ENCODE results near the gene MPZL2. TPM values are rescaled to one million over a fixed set of nuclear protein-coding genes. Genes with fewer than 3 reads are reported as not detected.
A peak's percentile ranks its signal among the peaks of the same experiment; 100 is the strongest.

The MPZL2 gene
- total RNA-seq, 2 donors from 2014 or later: 13.8 to 16.8 TPM

DNA sequence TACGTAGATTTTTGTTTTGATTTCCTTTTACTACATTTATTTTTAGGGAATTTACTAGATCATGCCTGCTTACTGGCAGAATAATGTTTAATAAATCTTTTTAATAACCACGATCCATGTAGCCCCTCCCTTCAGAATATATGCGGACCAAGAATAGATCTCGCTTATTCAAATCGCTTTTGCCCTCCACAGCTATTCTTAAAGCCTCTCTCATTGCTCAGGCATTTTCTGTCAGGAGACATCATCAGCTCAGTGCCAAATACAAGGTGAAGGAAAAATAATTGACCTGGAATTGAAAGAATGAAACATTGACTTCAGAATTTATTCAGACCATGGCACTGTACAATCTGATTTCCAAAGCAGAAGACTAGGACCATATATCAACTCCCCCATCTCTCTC lies 29.3 kb downstream of the MPZL2 start:
- Histone ChIP-seq H3K9me3 (no peaks in the 10 kb centered on the region), H3K4me1 (peaks cover 0 to 6% of the 10 kb centered on the region in 2 donors), H3K36me3 (no peaks in the 10 kb centered on the region), H3K27me3 (no peaks in the 10 kb centered on the region), H3K4me3 (no peak overlapping the region), H3K27ac (peak overlapping the region in 1 of 2 donors; percentile 43)
- DNase-seq (ENCODE audit: low spot score): no peak
- TF ChIP-seq CTCF (IDR thresholded peaks at IDR 0.05): no peak

- Histone ChIP-seq H3K4me1 (no peaks in the 10 kb centered on the region), H3K27ac (no peak overlapping the region), H3K36me3 (no peaks in the 10 kb centered on the region), H3K9me3 (no peaks in the 10 kb centered on the region), H3K4me3 (no peak overlapping the region), H3K27me3 (no peaks in the 10 kb centered on the region)
- no peak for TF ChIP-seq CTCF (IDR thresholded peaks at IDR 0.05)
- DNase-seq (ENCODE audit: low spot score): no peak
Observed at GRCh38 chr11:118233850-118234249, 30.2 kb downstream of the MPZL2 start.

DNA sequence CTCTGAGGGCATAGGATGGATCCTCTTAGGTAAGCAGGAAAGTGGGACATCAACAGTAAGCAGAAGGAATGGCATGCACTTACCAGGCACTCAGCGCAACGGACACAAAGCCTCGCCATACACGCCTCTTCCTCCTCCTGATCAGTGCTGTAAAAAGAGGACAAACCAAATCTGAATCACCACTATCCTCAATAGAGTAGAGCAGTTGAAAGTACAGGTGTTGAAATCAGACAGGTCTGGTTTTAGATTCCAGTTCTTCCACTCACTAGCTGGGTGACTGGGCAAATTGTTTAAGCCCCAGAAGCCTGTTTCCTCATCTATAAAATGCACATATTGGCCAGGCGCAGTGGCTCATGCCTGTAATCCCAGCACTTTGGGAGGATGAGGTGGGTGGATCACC lies 30.7 kb downstream of the MPZL2 start:
- Histone ChIP-seq H3K27me3 (no peaks in the 10 kb centered on the region), H3K36me3 (no peaks in the 10 kb centered on the region), H3K4me1 (no peaks in the 10 kb centered on the region), H3K27ac (no peak overlapping the region), H3K9me3 (no peaks in the 10 kb centered on the region), H3K4me3 (no peak overlapping the region)
- no peak for DNase-seq (ENCODE audit: low spot score)
- TF ChIP-seq CTCF (IDR thresholded peaks at IDR 0.05): no peak

DNA sequence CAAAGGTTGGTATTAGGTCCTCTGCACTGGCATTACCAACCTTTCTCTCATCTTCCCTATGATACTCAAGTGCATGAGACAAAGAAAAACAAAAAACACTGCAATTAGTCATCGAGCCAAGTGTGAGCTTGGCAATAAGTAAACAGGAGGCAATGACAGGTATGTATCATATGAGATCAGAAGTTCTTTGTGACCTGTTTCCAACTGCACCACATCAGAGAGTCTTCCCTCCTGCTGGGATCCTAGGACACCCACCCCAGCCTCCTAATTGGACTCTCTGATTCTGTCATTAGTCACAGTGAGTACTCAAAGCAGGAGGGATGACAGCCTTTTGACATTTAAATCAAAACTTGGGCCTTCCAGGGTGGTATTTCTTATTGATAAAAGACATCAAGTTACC lies 31.4 kb downstream of the MPZL2 start:
- no peak for DNase-seq (ENCODE audit: low spot score)
- Histone ChIP-seq H3K36me3 (no peaks in the 10 kb centered on the region), H3K4me1 (no peaks in the 10 kb centered on the region), H3K27ac (no peak overlapping the region), H3K9me3 (no peaks in the 10 kb centered on the region), H3K4me3 (no peak overlapping the region), H3K27me3 (no peaks in the 10 kb centered on the region)
- TF ChIP-seq CTCF (IDR thresholded peaks at IDR 0.05): no peak

DNA sequence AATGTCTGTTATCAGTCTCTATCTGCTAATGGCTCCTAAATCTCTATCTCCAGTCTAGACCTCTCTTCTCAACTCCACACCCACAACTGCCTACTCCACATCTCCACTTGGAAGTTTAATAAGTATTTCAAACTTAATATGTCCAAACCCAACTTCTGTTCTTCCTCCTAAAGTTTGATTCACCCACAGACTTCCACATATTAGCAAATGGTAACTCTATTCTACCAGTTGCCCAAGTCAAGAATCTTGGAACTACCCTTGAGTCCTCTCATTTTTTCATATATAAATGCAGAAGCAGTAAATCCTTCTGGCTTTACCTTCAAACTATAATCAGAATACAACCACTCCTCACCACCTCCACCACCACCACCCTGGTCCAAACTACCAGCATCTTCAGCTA lies 32.6 kb downstream of the MPZL2 start:
- Histone ChIP-seq H3K4me1 (no peaks in the 10 kb centered on the region), H3K9me3 (no peaks in the 10 kb centered on the region), H3K27ac (no peak overlapping the region), H3K36me3 (no peaks in the 10 kb centered on the region), H3K4me3 (no peak overlapping the region), H3K27me3 (no peaks in the 10 kb centered on the region)
- no peak for DNase-seq (ENCODE audit: low spot score)
- no peak for TF ChIP-seq CTCF (IDR thresholded peaks at IDR 0.05)

DNA sequence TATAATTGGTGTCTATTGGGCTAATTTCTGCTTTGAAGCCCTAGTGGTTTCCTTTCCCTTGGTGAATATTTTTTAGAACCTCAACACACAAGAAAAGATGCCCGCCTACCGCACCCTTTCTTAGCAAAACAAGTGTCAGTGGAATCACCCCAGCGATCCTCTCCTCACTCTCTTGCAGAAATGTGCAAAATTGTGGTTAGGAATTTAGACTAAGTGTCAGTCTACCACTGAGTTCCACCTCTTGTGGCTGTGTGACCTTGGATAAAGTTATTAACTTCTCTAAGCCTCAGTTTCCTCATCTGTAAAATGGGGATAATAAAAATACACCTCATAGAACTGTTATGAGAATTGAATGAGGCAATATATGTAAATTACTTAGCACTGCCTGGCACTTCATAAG lies 34.0 kb downstream of the MPZL2 start:
- Histone ChIP-seq H3K4me1 (no peaks in the 10 kb centered on the region), H3K27me3 (no peaks in the 10 kb centered on the region), H3K27ac (no peak overlapping the region), H3K9me3 (no peaks in the 10 kb centered on the region), H3K36me3 (no peaks in the 10 kb centered on the region), H3K4me3 (no peak overlapping the region)
- DNase-seq (ENCODE audit: low spot score): no peak
- TF ChIP-seq CTCF (IDR thresholded peaks at IDR 0.05): no peak

Data from right atrium auricular region (tissue), 2 donors.